HEK293 (cell line): ENCODE results near the gene SEC16A.
A peak's percentile ranks its signal among the peaks of the same experiment; 100 is the strongest.

ENCODE experiments used
- EGR2 ChIP-seq: fragments of 450-650 bp; formaldehyde crosslinking; IDR thresholded peaks from 2 replicates; pipeline ENCODE4 v1.5.1; 2016; ENCODE audit warnings: low read depth, missing biosample characterization, missing genetic modification characterization
- GLI4 ChIP-seq: fragments of 450-650 bp; formaldehyde crosslinking; IDR thresholded peaks from 2 replicates; pipeline ENCODE4 v1.5.1; 2016; ENCODE audit warnings: missing biosample characterization, missing genetic modification characterization
- HOXD13 ChIP-seq: sonication (generic); formaldehyde crosslinking; IDR thresholded peaks from 2 replicates; pipeline ENCODE4 v1.8.0; 2022; ENCODE audit warnings: missing genetic modification reagents, borderline replicate concordance
- MZF1 ChIP-seq: fragments of 450-650 bp; formaldehyde crosslinking; IDR thresholded peaks from 2 replicates; pipeline ENCODE4 v1.5.1; 2017; ENCODE audit warnings: missing biosample characterization, missing genetic modification characterization, borderline replicate concordance
- PRDM6 ChIP-seq: fragments of 450-650 bp; formaldehyde crosslinking; IDR thresholded peaks from 2 replicates; pipeline ENCODE4 v1.5.1; 2017; ENCODE audit warnings: missing biosample characterization, missing genetic modification characterization
- SCRT1 ChIP-seq: fragments of 450-650 bp; formaldehyde crosslinking; IDR thresholded peaks from 2 replicates; pipeline ENCODE4 v1.5.1; 2016; ENCODE audit warnings: missing biosample characterization, missing genetic modification characterization, borderline replicate concordance
- ZBTB1 ChIP-seq: fragments of 450-650 bp; formaldehyde crosslinking; IDR thresholded peaks from 2 replicates; pipeline ENCODE4 v1.5.1; 2016; ENCODE audit warnings: missing biosample characterization, missing genetic modification characterization
- ZBTB10 ChIP-seq: fragments of 450-650 bp; formaldehyde crosslinking; IDR thresholded peaks from 2 replicates; pipeline ENCODE4 v1.5.1; 2016; ENCODE audit warnings: missing biosample characterization, missing genetic modification characterization
- ZBTB17 ChIP-seq: fragments of 450-650 bp; formaldehyde crosslinking; IDR thresholded peaks from 2 replicates; pipeline ENCODE4 v1.5.1; 2016; ENCODE audit warnings: missing biosample characterization, missing genetic modification characterization
- ZBTB20 ChIP-seq: fragments of 450-650 bp; formaldehyde crosslinking; IDR thresholded peaks from 2 replicates; pipeline ENCODE4 v1.5.1; 2016; ENCODE audit warnings: missing biosample characterization, missing genetic modification characterization
- ZBTB26 ChIP-seq: fragments of 450-650 bp; formaldehyde crosslinking; optimal IDR thresholded peaks from 2 replicates; pipeline ENCODE3; 2016; ENCODE audit warnings: missing biosample characterization, mild to moderate bottlenecking, missing genetic modification characterization
- ZFP3 ChIP-seq: fragments of 450-650 bp; formaldehyde crosslinking; IDR thresholded peaks from 2 replicates; pipeline ENCODE4 v1.5.1; 2016; ENCODE audit warnings: low read depth, missing biosample characterization, missing genetic modification characterization
- ZFP69B ChIP-seq: fragments of 450-650 bp; formaldehyde crosslinking; IDR thresholded peaks from 2 replicates; pipeline ENCODE4 v1.5.1; 2016; ENCODE audit warnings: missing biosample characterization, missing genetic modification characterization
- ZNF112 ChIP-seq: fragments of 450-650 bp; formaldehyde crosslinking; IDR thresholded peaks from 2 replicates; pipeline ENCODE4 v1.5.0; 2017; ENCODE audit warnings: missing biosample characterization, missing genetic modification characterization
- ZNF146 ChIP-seq: fragments of 450-650 bp; formaldehyde crosslinking; IDR thresholded peaks from 2 replicates; pipeline ENCODE4 v1.5.1; 2016; ENCODE audit warnings: missing biosample characterization, missing genetic modification characterization
- ZNF16 ChIP-seq: fragments of 450-650 bp; formaldehyde crosslinking; IDR thresholded peaks from 2 replicates; pipeline ENCODE4 v1.5.1; 2016; ENCODE audit warnings: low read depth, missing biosample characterization, missing genetic modification characterization
- ZNF175 ChIP-seq: fragments of 450-650 bp; formaldehyde crosslinking; IDR thresholded peaks from 2 replicates; pipeline ENCODE4 v1.5.1; 2016; ENCODE audit warnings: missing biosample characterization, missing genetic modification characterization
- ZNF19 ChIP-seq: fragments of 450-650 bp; formaldehyde crosslinking; IDR thresholded peaks from 2 replicates; pipeline ENCODE4; 2016; ENCODE audit warnings: missing biosample characterization, missing genetic modification characterization, low read depth
- ZNF311 ChIP-seq: fragments of 450-650 bp; formaldehyde crosslinking; IDR thresholded peaks from 2 replicates; pipeline ENCODE4 v1.5.1; 2017; ENCODE audit warnings: missing biosample characterization, missing genetic modification characterization, borderline replicate concordance
- ZNF341 ChIP-seq: fragments of 450-650 bp; formaldehyde crosslinking; IDR thresholded peaks from 2 replicates; pipeline ENCODE4; 2016; ENCODE audit warnings: low read depth, missing biosample characterization, missing genetic modification characterization
- ZNF37A ChIP-seq: fragments of 450-650 bp; IDR thresholded peaks from 2 replicates; pipeline ENCODE4 v1.5.1; 2018; ENCODE audit warnings: missing biosample characterization, missing genetic modification characterization
- ZNF423 ChIP-seq: fragments of 450-650 bp; formaldehyde crosslinking; IDR thresholded peaks from 2 replicates; pipeline ENCODE4 v1.5.1; 2016; ENCODE audit warnings: missing biosample characterization, missing genetic modification characterization
- ZNF544 ChIP-seq: fragments of 450-650 bp; formaldehyde crosslinking; IDR thresholded peaks from 2 replicates; pipeline ENCODE4 v1.5.0; 2017; ENCODE audit warnings: missing biosample characterization, missing genetic modification characterization
- ZNF561 ChIP-seq: fragments of 450-650 bp; IDR thresholded peaks from 2 replicates; pipeline ENCODE4 v1.5.1; 2018; ENCODE audit warnings: missing biosample characterization, missing genetic modification characterization, borderline replicate concordance
- ZNF610 ChIP-seq: fragments of 450-650 bp; formaldehyde crosslinking; IDR thresholded peaks from 2 replicates; pipeline ENCODE4 v1.5.1; 2016; ENCODE audit warnings: missing biosample characterization, missing genetic modification characterization, borderline replicate concordance
- ZNF621 ChIP-seq: fragments of 450-650 bp; formaldehyde crosslinking; IDR thresholded peaks from 2 replicates; pipeline ENCODE4 v1.5.1; 2017; ENCODE audit warnings: missing biosample characterization, missing genetic modification characterization
- ZNF645 ChIP-seq: fragments of 450-650 bp; formaldehyde crosslinking; IDR thresholded peaks from 2 replicates; pipeline ENCODE4; 2016; ENCODE audit warnings: missing biosample characterization, missing genetic modification characterization
- ZNF660 ChIP-seq: fragments of 450-650 bp; IDR thresholded peaks from 2 replicates; pipeline ENCODE4 v1.5.1; 2018; ENCODE audit warnings: missing biosample characterization, mild to moderate bottlenecking, missing genetic modification characterization
- ZNF692 ChIP-seq: fragments of 450-650 bp; formaldehyde crosslinking; IDR thresholded peaks from 2 replicates; pipeline ENCODE4 v1.5.1; 2016; ENCODE audit warnings: missing biosample characterization, missing genetic modification characterization
- ZNF768 ChIP-seq: fragments of 450-650 bp; formaldehyde crosslinking; IDR thresholded peaks from 2 replicates; pipeline ENCODE4 v1.5.1; 2018; ENCODE audit warnings: missing biosample characterization, mild to moderate bottlenecking, missing genetic modification characterization
- TF ChIP-seq, protein P1 (sequence below): fragments of 450-650 bp; formaldehyde crosslinking; IDR thresholded peaks from 2 replicates; pipeline ENCODE4 v1.5.1; 2017; ENCODE audit warnings: missing biosample characterization, missing genetic modification characterization

The SEC16A gene

GRCh38 chr9:136438548-136439480 lies 44.0 kb downstream of the SEC16A start (continued):
- no peak for TF ChIP-seq ZNF16 (tag by site-specific recombination)
- no peak for TF ChIP-seq ZNF175 (tag by site-specific recombination)
- TF ChIP-seq SCRT1 (tag by site-specific recombination), result no peak
- no peak for TF ChIP-seq ZBTB1 (tag by site-specific recombination)
- no peak for TF ChIP-seq GLI4
- TF ChIP-seq ZNF692, result peak; percentile 69
- TF ChIP-seq ZFP3, result no peak
- no peak for TF ChIP-seq PRDM6
- TF ChIP-seq ZNF561 (tag by site-specific recombination), result no peak
- no peak for TF ChIP-seq HOXD13
- TF ChIP-seq ZNF341, result no peak
- peak; percentile 39; the same call in 1 of the 2 replicates for TF ChIP-seq ZNF423 (tag by site-specific recombination)
- TF ChIP-seq ZBTB26 (tag by site-specific recombination), result peak; percentile 60
- TF ChIP-seq ZNF37A, result no peak
- no peak for TF ChIP-seq EGR2 (tag by site-specific recombination)
- TF ChIP-seq ZNF311, result no peak
- TF ChIP-seq ZNF610 (tag by site-specific recombination), result no peak
- TF ChIP-seq ZNF146 (tag by site-specific recombination), result no peak
- TF ChIP-seq ZNF645 (tag by site-specific recombination), result no peak
- peak; percentile 23; the same call in 1 of the 2 replicates for TF ChIP-seq ZBTB10 (tag by site-specific recombination)
- TF ChIP-seq ZNF660 (tag by site-specific recombination), result no peak
- TF ChIP-seq, protein P1, sequence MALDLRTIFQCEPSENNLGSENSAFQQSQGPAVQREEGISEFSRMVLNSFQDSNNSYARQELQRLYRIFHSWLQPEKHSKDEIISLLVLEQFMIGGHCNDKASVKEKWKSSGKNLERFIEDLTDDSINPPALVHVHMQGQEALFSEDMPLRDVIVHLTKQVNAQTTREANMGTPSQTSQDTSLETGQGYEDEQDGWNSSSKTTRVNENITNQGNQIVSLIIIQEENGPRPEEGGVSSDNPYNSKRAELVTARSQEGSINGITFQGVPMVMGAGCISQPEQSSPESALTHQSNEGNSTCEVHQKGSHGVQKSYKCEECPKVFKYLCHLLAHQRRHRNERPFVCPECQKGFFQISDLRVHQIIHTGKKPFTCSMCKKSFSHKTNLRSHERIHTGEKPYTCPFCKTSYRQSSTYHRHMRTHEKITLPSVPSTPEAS (tag by site-specific recombination), result no peak
- TF ChIP-seq ZFP69B, result peak; percentile 46; the same call in 1 of the 2 replicates
- TF ChIP-seq ZBTB17 (tag by site-specific recombination), result peak; percentile 27; the same call in 1 of the 2 replicates
- no peak for TF ChIP-seq ZNF544 (tag by site-specific recombination)
- no peak for TF ChIP-seq ZNF768 (tag by site-specific recombination)
- peak; percentile 80 for TF ChIP-seq ZBTB20 (tag by site-specific recombination)
- no peak for TF ChIP-seq MZF1 (tag by site-specific recombination)
- no peak for TF ChIP-seq ZNF112
- TF ChIP-seq ZNF19 (tag by site-specific recombination), result no peak
- no peak for TF ChIP-seq ZNF621 (tag by site-specific recombination)
